Eye (tissue), 1 donor: Measurements from ENCODE around the gene PIK3C2G.
A peak's percentile ranks its signal among the peaks of the same experiment; 100 is the strongest.

Experiments used
- DNase-seq: peaks from one replicate; pipeline ENCODE4 v3.0.0-alpha.2; 2015

The PIK3C2G gene

DNA sequence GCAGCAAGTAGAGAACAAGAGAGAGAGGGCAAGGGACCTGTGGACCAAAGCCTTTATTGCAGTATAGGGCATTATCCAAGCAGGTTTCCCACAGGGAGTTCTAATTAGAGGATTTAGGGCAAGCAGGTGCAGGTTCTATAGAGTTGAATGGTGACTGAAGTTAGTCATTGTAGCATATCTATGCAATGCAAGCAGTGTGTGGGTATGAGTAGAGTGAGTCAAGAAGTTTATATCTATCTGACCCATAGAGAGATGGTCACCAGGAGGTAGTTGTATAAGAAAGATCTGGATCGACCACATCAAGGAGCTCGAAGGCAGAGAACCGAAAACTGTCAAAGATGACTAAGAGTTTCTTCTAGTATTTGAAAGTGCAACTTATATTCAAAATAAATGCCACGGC lies 309.2 kb downstream of the PIK3C2G start:
- DNase-seq: no peak

GRCh38 chr12:18576104-18576626 lies 314.8 kb downstream of the PIK3C2G start:
- DNase-seq: no peak

DNA sequence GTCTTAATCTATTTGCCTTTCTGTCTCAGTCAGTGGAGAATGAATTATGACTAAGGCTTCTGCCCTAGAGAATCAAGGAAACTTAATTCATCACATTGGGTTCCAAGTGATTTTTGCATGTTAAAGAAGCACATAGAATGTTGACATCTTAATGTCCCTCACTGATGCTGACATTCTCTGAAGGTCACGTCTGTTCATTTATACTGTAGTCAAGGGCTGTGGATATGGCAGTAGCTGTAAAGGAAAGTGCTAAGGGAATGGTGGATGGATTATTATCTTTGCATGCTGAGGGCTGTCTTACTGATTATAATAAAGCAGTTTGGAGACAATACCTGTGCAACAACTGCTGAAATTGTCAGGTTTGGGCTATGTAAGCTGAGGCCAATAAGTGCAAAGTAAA lies 315.3 kb downstream of the PIK3C2G start:
- DNase-seq: no peak

DNA sequence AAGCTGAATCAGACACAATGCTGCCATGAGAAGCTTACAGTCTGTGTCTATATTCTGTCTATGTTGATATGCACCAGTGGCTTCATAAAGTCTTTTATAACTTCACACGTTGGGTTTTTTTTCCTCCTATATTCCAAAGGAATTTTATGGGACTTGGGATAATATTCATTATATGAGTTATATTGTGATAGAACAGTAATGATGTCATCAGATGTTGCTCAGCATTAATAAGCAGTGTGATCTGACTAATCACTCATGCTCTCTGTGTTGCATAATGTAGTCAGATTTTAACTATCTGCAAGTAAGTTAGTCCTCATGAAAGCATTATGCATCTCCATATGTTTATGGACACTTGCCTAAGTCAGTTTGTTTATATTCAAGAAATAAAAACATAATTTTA lies 316.9 kb downstream of the PIK3C2G start:
- no peak for DNase-seq

GRCh38 chr12:18580291-18580690 lies 319.0 kb downstream of the PIK3C2G start:
- peak; percentile 51 for DNase-seq

GRCh38 chr12:18580706-18581105 lies 319.4 kb downstream of the PIK3C2G start:
- DNase-seq: peak; percentile 22

GRCh38 chr12:18581232-18581962 lies 320.1 kb downstream of the PIK3C2G start:
- no peak for DNase-seq

- no peak for DNase-seq
Observed at GRCh38 chr12:18583655-18584054, 322.3 kb downstream of the PIK3C2G start.

DNA sequence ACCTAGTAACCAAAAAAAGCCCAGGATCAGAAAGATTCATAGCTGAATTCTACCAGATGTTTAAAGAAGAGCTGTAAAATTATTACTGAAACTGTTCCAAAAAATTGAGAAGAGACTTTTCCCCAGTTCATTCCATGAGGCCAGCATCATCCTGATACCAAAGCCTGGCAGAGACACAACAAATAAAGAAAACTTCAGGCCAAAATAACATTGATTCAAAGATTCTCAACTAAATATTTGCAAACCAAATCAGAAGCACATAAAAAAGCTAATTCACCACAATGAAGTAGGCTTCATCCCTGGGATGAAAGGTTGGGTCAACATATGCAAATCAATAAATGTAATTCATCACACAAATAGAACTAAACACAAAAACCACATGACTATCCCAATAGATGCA lies 325.3 kb downstream of the PIK3C2G start:
- no peak for DNase-seq

GRCh38 chr12:18589316-18589715 lies 328.0 kb downstream of the PIK3C2G start:
- no peak for DNase-seq

DNA sequence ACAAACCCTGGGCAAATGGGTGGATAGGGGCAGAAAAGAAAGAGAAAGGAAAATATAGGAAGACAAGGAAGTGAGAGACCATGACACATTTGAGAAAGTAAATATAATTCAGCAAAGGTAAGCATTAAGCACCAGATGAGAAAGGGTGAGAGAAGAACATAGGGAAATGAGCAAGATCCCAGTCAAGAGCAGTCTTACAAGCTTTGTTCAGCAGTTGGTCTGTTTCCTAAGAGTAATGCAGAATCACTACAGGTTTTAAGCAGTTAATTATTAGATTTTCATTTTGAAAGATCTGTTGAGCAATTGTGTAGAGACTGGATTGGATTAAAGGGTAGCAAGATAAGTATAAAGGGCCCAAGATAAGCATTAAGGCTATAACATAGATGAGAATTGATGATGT lies 330.2 kb downstream of the PIK3C2G start:
- DNase-seq: no peak

GRCh38 chr12:18595412-18595811 lies 334.1 kb downstream of the PIK3C2G start:
- DNase-seq: no peak

DNA sequence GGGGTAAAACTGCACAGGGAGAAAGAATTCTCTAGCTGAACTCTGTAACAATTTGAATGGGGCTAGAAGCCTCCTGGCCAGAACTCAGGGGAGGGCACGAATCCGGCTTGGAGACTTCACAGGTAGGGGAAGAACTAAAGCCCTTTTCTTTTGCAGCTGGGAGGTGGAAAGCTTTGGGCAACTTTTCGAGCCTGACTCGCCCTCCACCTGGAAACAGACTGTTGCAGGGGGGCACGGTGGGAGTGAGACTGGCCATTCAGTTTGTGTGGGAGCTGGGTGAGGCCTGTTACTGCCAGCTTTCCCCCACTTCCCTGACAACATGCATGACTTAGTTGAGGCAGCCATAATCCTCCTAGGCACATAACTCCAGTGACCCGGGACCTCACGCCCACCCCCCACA lies 340.6 kb downstream of the PIK3C2G start:
- no peak for DNase-seq

DNA sequence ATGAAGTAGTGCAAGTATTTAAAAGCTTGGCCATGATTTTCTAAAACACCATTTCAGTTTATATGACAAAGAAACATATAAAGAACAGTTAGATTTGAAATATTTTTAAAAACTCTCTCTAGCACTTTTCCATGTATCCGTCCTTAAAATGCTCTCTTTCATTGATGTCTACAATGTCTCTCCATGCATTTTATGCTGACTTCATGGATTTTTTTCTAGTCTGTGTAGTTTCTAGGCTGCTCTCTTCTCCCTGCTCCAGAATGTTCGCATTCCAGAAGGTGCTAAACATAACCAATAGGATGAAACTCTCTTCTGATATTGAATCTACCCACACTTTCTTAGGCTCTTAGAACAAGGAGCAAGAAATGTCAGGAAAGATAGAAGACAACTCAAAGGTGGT lies 351.7 kb downstream of the PIK3C2G start:
- DNase-seq: no peak

- DNase-seq: no peak
Observed at GRCh38 chr12:18620986-18621385, 359.7 kb downstream of the PIK3C2G start.

DNA sequence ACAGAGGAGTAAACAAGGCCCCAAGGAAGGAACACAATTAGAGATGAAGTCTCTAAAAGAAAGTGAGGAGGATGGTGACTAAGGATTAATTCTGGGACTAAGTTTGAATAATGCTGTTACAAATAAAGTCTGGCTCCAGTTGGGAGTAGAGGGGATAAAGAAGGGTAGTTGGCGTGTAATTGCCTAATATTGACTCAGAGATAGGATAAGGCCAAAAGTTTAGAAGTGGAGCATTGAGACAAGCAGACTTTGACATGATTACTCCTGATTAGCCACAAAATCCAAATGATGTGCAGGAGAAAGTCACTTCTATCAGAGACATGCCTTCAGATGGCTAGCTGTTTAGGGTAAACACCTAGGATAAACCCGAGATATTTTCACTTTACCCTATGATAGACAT lies 368.1 kb downstream of the PIK3C2G start:
- no peak for DNase-seq

DNA sequence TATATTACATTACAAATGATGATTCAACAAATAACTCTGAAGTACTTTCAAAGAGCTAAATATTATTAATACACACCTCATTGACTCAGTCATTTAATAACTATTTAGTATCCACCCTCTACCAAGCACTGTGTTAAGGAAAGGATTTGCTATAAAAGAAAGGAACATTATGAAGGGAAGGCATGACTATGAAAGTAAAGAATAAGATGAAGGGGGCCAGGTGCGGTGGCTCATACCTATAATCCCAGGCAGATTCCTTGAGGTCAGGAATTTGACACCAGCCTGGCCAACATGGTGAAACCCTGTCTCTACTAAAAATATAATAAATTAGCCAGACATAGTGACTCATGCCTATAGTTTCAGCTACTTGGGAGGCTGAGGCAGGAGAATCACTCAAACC lies 368.6 kb downstream of the PIK3C2G start:
- no peak for DNase-seq

- DNase-seq: no peak
Observed at GRCh38 chr12:18631339-18631738, 370.0 kb downstream of the PIK3C2G start.

DNA sequence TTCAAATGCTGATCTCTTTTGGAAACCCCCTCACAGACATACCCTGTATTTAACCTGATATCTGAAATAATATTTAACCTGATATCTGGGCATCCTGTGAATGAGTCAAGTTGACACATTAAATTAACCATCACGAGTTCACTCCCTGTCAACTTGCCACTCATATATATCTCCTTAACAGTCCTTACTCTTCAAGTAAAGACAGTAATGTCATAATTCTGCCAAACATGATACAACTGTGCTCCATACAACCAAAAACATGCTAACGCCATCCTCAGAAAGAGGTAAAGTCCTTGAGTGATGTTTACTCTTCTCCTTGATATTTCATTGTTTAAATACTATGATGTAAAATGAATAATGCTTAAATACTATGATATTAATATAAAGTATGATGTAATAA lies 371.5 kb downstream of the PIK3C2G start:
- DNase-seq: no peak

- DNase-seq: no peak
Observed at GRCh38 chr12:18634382-18634781, 373.1 kb downstream of the PIK3C2G start.

DNA sequence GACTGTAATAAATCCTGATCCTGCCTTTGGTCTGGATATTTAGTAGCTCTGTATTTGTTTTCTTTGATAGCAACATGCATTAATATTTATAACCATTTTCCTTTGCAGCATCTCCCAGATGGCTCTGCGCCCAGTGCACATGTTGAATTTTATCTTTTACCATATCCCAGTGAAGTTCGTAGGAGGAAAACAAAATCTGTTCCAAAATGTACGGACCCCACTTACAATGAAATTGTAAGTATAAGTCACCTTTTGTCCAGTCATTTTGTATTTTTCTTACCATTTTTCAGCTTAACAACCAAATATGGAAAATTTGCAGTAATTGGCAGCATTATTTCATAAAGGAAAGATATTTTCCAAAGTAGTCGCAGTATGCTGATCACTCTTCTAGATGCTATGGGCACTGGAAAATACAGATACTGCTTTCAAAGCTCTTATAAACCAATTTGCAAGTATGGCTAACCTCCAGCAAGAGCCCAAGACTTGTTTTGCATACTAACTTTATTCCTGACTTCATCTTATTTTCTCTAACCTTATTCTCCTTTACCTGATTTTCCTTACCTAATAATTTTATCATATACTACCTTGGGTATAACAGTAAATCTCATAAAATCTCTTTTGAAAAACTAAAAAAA lies 379.1 kb downstream of the PIK3C2G start:
- DNase-seq: peak; percentile 7

GRCh38 chr12:18643681-18644080 lies 382.4 kb downstream of the PIK3C2G start:
- peak; percentile 9 for DNase-seq

- DNase-seq: no peak
Observed at GRCh38 chr12:18644564-18644963, 383.2 kb downstream of the PIK3C2G start.

DNA sequence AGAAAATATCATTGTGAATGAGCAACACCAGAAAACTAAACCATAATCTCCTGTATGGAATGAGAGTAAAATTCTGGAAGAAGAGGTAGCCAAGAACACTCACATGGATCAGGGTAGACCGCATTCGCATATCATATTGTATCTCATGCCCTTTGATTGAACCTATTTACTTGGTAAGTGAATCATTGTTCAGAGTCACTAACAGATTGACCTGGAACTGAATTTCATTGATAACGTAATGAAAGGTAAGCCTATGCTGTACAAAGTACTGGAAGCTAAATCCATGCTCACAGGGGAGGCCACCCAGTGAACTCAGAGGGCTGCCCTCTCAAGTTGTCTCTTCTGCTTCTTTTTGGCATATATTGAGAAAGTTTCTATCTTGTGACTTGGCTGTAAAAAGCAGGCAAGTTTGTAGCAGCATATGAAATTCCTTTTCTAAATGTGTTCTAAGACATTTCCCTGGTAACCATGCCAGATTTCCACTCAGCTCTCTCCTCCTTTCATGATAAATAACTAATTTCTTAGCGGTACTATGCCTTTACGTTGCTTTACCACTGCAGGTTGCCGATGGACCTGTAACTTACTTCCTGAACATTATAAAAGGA lies 385.1 kb downstream of the PIK3C2G start:
- no peak for DNase-seq
